NCI-H1105 (cell line): Measurements from ENCODE around the gene TBCD.
"Not testable (repeated sequence)": the region's sequence is repeated elsewhere in the genome, so short reads cannot be mapped to it uniquely, and the experiment has no call there.

Experiments
- DNase-seq: peaks from one replicate; lab custom pipeline; 2025; lab: John Stamatoyannopoulos, UW

TBCD gene

GRCh38 chr17:82957961-82958561 is 206.2 kb downstream of the TBCD start:
- no peak for DNase-seq

- DNase-seq = no peak
Measured at GRCh38 chr17:82959242-82959930, 207.5 kb downstream of the TBCD start.

GRCh38 chr17:82959990-82960418 is 208.1 kb downstream of the TBCD start:
- no peak for DNase-seq

GRCh38 chr17:82960419-82961271 is 208.8 kb downstream of the TBCD start:
- DNase-seq = no peak

GRCh38 chr17:82961366-82962162 is 209.7 kb downstream of the TBCD start:
- no peak for DNase-seq

- no peak for DNase-seq
Measured at GRCh38 chr17:82962163-82962720, 210.4 kb downstream of the TBCD start.

GRCh38 chr17:82963104-82963950 is 211.5 kb downstream of the TBCD start:
- DNase-seq = peak; percentile 34

- DNase-seq = not testable (repeated sequence)
Measured at GRCh38 chr17:82964451-82964850, 212.6 kb downstream of the TBCD start.

GRCh38 chr17:82964851-82965341 is 213.0 kb downstream of the TBCD start:
- no peak for DNase-seq

- DNase-seq = no peak
Measured at GRCh38 chr17:82965371-82965770, 213.5 kb downstream of the TBCD start.

GRCh38 chr17:82966415-82966814 is 214.6 kb downstream of the TBCD start:
- DNase-seq = no peak

- DNase-seq = no peak
Measured at GRCh38 chr17:82967268-82968032, 215.6 kb downstream of the TBCD start.

- not testable (repeated sequence) for DNase-seq
Measured at GRCh38 chr17:82968033-82968841, 216.4 kb downstream of the TBCD start.

- no peak for DNase-seq
Measured at GRCh38 chr17:82970067-82970466, 218.2 kb downstream of the TBCD start.

GRCh38 chr17:82970818-82971590 is 219.1 kb downstream of the TBCD start:
- no peak for DNase-seq

GRCh38 chr17:82972836-82973372 is 221.0 kb downstream of the TBCD start:
- DNase-seq = no peak

GRCh38 chr17:82973456-82974135 is 221.7 kb downstream of the TBCD start:
- DNase-seq = no peak
